Measurements from ENCODE around the gene COPS7A.

COPS7A gene

GRCh38 chr12:6752167-6752920 is 28.5 kb downstream of the COPS7A start:
- DNase-seq = peak in 1 of 2 experiments; percentile 33

- peak; percentile 97 to 98 for DNase-seq
Measured at GRCh38 chr12:6752921-6753771, 29.3 kb downstream of the COPS7A start, which contains the start of gene MLF2. MLF2 (minus strand) TSS chr12:6753141; CDS start chr12:6752334, 807 bp downstream.

- no peak for DNase-seq
Measured at GRCh38 chr12:6753772-6754356, 30.0 kb downstream of the COPS7A start.

- no peak for DNase-seq
Measured at GRCh38 chr12:6754411-6754810, 30.6 kb downstream of the COPS7A start.

DNA sequence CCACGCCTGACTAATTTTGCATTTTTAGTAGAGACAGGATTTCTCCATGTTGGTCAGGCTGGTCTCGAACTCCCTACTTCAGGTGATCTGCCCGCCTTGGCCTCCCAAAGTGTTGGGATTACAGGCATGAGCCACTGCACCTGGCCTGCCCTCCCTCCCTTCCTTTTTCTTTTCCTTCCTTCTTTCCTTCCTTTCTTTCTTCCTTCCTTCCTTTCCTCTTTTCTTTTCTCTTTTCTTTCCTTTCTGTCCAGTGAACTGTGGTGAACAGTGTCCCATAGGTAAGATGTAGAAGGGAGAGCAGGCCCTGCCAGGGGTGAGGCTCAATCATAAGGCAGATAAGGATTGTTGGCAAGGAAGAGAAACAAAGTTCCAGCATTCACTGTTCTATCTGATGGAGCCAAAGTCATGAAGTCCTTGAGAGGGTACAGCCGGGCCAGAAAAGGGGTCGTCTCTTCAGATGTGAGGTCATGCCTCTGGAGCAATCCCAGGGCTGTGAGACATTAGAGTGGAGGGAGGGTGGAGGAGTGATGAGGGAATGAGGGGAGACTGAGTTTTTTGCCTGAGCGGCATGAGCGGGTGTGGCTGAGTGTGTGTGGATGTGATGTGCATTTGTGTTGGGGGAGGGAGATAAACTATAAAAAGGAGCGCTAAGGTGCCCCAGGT is 33.3 kb downstream of the COPS7A start:
- DNase-seq = no peak

GRCh38 chr12:6758506-6759095 is 34.8 kb downstream of the COPS7A start:
- DNase-seq = no peak

GRCh38 chr12:6759741-6760140 is 35.9 kb downstream of the COPS7A start:
- no peak for DNase-seq

DNA sequence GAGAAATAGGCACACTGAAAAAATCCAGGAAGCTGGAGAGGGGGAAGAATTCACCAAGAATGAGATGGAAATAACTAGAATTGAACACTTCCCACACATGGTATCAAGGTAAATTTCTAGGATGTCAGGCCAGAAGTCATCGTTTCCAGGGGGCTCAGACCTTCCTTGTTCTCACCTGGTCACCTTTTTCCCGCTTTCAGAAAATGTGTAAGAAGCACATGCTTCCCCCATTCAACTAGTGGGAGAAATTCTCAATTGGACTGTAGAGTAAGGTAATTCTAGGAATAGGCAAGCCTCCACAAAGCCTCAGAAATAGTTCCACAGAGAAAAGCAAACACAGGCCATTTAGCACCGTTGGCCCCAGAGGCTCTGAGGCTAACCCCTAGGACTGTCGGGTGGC is 39.5 kb downstream of the COPS7A start:
- DNase-seq = no peak

DNA sequence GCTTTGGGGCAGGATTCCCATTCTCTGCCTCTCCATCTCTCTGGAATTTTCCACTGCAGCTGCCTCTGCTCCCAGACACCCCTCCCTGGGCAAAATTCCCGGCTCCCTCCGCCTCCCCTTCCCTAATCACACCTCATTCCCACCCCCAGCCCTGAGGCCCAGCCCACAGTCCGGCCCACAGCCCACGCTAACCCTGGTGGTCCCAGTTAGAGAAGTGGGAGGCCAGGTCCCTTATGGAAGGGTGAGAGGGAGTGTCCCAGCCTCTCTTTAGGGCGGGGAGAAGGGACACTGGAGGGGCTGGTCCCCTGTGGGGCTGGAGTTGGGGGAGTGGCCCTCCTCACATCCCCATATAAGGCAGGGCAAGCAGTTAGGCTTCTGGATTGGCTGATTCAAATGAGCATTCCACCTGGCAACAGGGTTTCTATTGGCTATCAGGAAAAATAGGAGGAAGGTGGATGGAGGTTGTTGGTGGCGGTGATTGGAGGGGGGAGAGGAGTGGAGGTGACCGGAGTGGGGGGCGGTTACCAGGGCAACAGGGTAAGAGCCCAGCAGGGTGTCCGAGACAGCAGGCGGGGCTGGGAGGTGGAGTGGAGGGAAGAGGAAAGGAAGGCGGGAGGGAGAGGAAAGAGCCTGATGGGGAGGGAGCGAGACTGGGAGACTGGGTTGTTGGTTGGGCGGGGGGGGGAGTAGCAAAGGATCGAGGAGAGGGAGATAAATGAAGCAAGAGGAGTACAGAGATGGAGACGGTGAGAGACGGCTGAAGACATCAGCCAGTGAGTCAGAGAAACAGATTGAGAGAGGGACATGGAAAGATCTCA is 40.4 kb downstream of the COPS7A start:
- no peak for DNase-seq

DNA sequence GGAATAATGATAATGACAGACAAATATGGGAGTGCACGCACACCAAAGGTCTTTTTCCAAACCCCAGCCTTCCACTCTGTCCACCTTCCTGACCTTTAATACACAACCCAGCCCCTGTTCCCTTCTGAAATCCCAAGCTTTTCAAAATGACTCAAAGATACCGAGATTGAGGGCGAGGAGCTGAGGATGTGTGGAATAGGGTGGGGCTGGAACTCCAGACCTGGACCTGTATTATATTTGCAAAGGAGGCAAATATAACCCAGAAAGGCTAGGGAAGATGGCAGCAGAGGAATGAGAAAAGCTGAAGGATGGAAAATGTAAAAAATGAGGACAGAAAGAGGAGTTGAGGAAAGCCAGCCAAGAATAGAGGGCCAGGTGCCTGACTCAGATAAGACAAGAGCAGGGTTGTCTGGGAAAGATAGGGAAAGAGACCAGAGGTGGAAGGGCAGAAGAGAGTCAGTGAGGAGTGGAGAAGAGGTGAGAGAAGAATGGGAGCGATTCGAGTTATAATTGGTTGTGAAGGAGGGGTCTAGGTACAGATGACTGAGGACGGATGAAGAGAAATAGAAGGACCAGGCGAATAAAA is 41.3 kb downstream of the COPS7A start:
- DNase-seq = no peak

DNA sequence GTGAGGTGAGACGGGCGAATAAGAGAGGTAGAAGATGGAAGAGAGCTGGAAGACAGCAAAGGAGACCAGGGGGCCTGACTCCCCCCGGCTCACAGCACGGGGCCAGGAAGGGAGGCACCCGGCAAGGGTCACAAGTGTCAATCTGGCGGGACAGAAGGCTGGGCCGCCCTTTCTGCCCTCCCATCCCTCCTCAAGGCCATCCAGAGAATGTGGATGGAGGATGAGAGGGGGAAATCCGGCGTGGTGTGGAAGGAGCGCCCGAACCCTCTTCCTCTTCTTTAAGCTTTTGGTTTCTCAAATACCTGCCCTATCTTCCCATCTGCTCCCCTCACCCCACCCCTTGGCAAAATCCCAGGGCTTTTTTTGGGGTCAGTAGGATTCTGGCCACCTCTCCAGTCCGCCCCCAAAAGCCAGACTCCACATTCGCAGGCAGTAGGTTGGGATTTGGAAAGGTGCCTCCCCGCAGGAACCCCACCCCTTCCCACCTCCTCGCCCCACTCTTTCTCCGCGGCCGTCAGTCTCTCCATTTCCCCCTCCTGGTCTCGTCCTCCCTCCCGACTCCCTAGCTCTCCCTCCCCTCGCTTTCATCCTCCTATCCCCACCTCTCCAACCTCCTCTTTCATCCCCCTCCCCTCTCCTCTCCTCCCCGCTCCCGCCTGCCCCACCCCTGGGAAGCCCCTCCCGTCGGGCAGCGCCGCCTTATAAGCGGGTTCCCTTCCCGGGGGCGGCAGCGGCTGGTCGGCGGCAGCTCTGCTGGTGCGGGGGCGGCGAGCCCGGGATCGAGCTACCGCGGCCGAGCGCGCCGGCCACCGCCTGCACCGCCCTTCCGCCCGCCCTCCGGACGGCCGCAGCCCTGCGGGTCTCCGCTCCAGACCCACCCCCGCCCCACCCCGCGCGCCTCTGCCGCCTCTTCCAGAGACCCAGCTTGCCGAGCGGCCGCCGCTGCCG is 42.1 kb downstream of the COPS7A start, which contains the start of gene PTMS:
PTMS (plus strand) TSS at position 730 of the 948 bp plus-strand sequence. CDS start 343 bp downstream, outside the sequence.
- no peak for DNase-seq

GRCh38 chr12:6766651-6767349 is 43.0 kb downstream of the COPS7A start:
- no peak for DNase-seq

GRCh38 chr12:6767353-6768319 is 43.8 kb downstream of the COPS7A start:
- no peak for DNase-seq

GRCh38 chr12:6768437-6768914 is 44.6 kb downstream of the COPS7A start:
- no peak for DNase-seq

- DNase-seq = no peak
Measured at GRCh38 chr12:6768990-6769389, 45.1 kb downstream of the COPS7A start.

DNA sequence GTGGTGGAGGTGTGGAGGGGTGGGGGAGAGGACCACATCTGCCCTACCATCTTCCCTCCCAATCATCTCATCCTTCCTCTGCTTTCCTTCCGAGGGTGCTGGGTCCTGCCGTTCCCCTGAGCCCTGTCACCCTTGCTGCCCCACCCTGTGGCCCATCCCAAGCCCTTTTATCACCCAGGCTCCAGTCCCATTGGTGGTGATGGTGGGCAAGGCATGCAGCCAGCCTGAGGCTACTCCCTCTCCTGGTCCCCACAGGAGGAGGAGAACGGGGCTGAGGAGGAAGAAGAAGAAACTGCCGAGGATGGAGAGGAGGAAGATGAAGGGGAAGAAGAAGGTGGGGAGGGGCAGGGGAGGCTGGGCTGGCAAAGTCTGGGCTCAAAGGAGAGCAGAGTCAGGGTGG is 45.8 kb downstream of the COPS7A start:
- DNase-seq = no peak

GRCh38 chr12:6770094-6770493 is 46.2 kb downstream of the COPS7A start:
- no peak for DNase-seq

- DNase-seq = no peak
Measured at GRCh38 chr12:6770600-6770999, 46.8 kb downstream of the COPS7A start.
